Adrenal gland (tissue), 5 donors: ENCODE measurements around the gene CCL1.

Experiments used
- CTCF ChIP-seq, 6 experiments: fragments of 450-650 bp in 4 of 6; fragments of 200-600 bp in 2 of 6; sonication (generic) in 1 of 6; IDR thresholded peaks; 1 replicate in 5 of 6; 2 replicates in 1 of 6; pipeline versions ENCODE4 v1.5.1 to v1.8.0; 2016 to 2021; ENCODE audit warnings: antibody characterized with exemption in 6 of 6, mild to moderate bottlenecking in 2 of 6, moderate library complexity in 1 of 6
- POLR2A ChIP-seq, 2 donors: fragments of 450-650 bp; IDR thresholded peaks; one replicate each; pipeline ENCODE4 v1.6.1; 2017; ENCODE audit warnings: antibody characterized with exemption in 2 of 2, mild to moderate bottlenecking in 2 of 2, moderate library complexity in 1 of 2
- donor health status: DM: no; HTN: no; CAD: no.

- no peak for TF ChIP-seq CTCF (IDR thresholded peaks at IDR 0.05)
- TF ChIP-seq POLR2A (IDR thresholded peaks at IDR 0.05): no peak
Measured at GRCh38 chr17:34364751-34365150, 1.7 kb upstream of the CCL1 start.
